ENCODE data around the gene TMEM115.

Gene TMEM115

DNA sequence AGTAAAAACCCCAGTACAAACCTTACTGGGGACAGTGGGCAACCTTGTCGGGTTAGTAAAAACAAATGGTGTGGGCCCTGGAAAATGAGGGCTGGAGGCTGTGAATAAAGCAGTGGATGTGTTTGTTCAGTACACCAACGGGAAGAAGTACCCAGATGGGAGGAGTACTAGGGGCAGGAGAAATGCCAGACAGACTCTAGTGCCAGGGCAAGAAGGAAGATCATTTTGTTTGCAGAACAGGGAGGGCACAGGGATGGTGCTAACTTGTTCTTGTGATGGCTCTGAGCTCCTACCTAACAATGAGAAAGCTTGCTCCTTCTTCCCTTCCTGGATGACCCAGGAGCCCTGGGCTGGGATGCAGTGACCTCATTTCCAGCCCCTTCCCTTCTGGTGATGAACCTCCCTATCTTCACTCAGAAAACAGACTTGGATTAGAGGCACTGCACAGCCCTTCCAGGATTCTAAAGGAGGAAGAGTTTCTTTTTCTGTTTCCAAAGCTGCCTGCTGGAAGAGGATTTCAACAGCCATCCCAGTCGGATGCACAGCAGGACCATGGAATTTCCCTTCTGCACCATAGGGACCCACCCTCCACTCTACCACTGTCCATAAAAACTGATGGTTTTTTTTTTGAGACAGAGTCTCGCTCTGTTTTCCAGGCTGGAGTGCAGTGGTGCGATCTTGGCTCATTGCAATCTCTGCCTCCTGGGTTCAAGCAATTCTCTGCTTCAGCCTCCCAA, 24.8 kb downstream of the TMEM115 start:
- no peak overlapping the region for H3K4me3 ChIP-seq (ENCODE audit: low read depth, low read length)
- DNase-seq (ENCODE audit: low read depth) = no peak
- no peak for TF ChIP-seq CTCF (IDR thresholded peaks at IDR 0.05; ENCODE audit: low read depth, low read length, missing control alignments)
- in situ Hi-C loops (cut with HindIII; ENCODE audit: low sequenced_read_pairs) = loop anchor here (5.0 kb wide), 1 partner anchor 203 kb away; no protein-coding TSS in a partner anchor

- no peak for DNase-seq (ENCODE audit: low read depth)
- TF ChIP-seq CTCF (IDR thresholded peaks at IDR 0.05; ENCODE audit: low read depth, low read length, missing control alignments) = no peak
- H3K4me3 ChIP-seq (ENCODE audit: low read depth, low read length) = no peak overlapping the region
- in situ Hi-C loops (cut with HindIII; ENCODE audit: low sequenced_read_pairs) = loop anchor here (5.0 kb wide), 1 partner anchor 203 kb away; no protein-coding TSS in a partner anchor
These were observed 25.5 kb downstream of the TMEM115 start for GRCh38 chr3:50333744-50334328.

- in situ Hi-C loops (cut with HindIII; ENCODE audit: low sequenced_read_pairs) = loop anchor here (5.0 kb wide), 1 partner anchor 206 kb away; no protein-coding TSS in a partner anchor
- TF ChIP-seq CTCF (IDR thresholded peaks at IDR 0.05; ENCODE audit: low read depth, low read length, missing control alignments) = no peak
- DNase-seq (ENCODE audit: low read depth) = no peak
- no peak overlapping the region for H3K4me3 ChIP-seq (ENCODE audit: low read depth, low read length)
These were observed 27.9 kb downstream of the TMEM115 start for GRCh38 chr3:50331364-50331907.

GRCh38 chr3:50330330-50330729, 29.0 kb downstream of the TMEM115 start:
- in situ Hi-C loops (cut with HindIII; ENCODE audit: low sequenced_read_pairs) = loop anchor here (5.0 kb wide), 1 partner anchor 207 kb away; no protein-coding TSS in a partner anchor
- no peak for DNase-seq (ENCODE audit: low read depth)
- TF ChIP-seq CTCF (IDR thresholded peaks at IDR 0.05; ENCODE audit: low read depth, low read length, missing control alignments) = no peak
- no peak overlapping the region for H3K4me3 ChIP-seq (ENCODE audit: low read depth, low read length)

DNA sequence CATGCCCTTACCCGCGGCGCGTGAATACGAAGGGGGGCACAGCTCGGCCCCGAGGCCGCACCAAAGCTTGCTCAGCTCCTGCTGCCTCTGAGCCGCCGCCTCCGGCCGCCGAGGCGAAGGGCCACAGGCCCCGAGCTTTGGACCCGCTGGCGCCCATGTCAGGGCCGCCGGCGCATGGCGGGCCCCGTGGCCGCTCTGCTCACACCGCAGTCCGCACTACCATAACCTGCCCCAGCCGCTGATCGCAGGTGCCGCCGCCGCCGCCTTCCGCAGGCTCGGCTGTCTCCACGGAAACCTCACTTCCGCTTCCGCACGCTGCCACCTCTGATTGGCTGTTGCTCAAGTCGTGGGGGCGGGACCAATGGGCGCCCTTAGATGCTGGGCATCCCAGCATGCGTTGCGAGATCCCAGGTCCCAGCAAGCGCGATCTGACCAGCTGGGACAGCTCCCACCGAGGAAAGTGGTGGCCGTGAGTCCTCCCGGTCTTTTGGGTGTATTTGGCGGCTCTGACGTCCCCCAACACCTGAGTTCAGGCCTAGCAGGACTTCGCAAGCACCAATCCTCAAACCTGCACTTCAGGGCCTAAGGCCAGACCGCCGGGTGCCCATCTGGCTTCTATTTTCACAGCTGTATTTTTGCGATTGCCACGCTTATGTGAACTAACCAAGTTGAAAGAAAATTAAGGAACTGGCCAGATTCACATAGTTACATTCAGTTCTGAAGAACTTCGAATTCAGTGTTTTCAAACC, 31.2 kb downstream of the TMEM115 start, which contains the start of gene TUSC2:
TUSC2 (minus strand) TSS at position 281 of the 749 bp plus-strand sequence; CDS start at position 157, 124 bp downstream.
- in situ Hi-C loops (cut with HindIII; ENCODE audit: low sequenced_read_pairs) = no loop called here
- H3K4me3 ChIP-seq (ENCODE audit: low read depth, low read length) = peak within 1 kb of the TSS; percentile 88
- DNase-seq (ENCODE audit: low read depth) = peak; percentile 91
- no peak for TF ChIP-seq CTCF (IDR thresholded peaks at IDR 0.05; ENCODE audit: low read depth, low read length, missing control alignments)

DNA sequence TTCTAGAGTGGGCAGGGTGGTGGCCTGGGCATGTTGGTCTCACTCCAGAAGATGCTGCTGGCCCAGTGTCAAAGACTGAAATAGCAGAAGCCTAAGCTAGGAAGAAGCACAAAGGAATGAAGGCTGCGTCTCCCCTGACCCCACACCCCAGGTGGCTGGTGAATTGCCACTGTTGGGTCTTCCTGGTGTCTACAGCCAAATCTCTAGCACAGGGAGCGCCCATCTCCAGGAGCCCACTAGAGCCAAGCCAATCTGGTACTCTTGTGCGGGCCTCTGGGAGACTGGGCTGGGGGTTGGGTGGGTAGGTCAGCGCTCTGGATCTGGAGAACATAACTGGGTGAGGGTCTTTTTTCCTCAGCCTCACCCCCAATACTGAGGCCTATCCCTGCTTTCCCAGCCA, 32.2 kb downstream of the TMEM115 start:
- in situ Hi-C loops (cut with HindIII; ENCODE audit: low sequenced_read_pairs) = no loop called here
- peak overlapping the region; percentile 88 for H3K4me3 ChIP-seq (ENCODE audit: low read depth, low read length)
- no peak for TF ChIP-seq CTCF (IDR thresholded peaks at IDR 0.05; ENCODE audit: low read depth, low read length, missing control alignments)

More for the DNA sequence above, 32.2 kb downstream of the TMEM115 start:
- no peak for DNase-seq (ENCODE audit: low read depth)
